KOPT-K1 (cell line): ENCODE results near the gene ASIC3.

Source experiments
- H3K27ac ChIP-seq: fragments of 200-600 bp; sonication (generic); 2 replicates; pipeline ENCODE4 v1.5.1; 2016; ENCODE audit warnings: antibody characterized with exemption, mild to moderate bottlenecking, low read depth, low read length; ENCODE audit not compliant: poor library complexity, severe bottlenecking
- H3K36me3 ChIP-seq: fragments of 200-600 bp; sonication (generic); 2 replicates; pipeline ENCODE4 v1.5.1; 2017; ENCODE audit warnings: antibody characterized with exemption, mild to moderate bottlenecking, low read length, moderate library complexity; ENCODE audit not compliant: insufficient read depth
- H3K9me3 ChIP-seq: fragments of 200-600 bp; sonication (generic); 2 replicates; pipeline ENCODE4 v1.5.1; 2017; ENCODE audit warnings: antibody characterized with exemption, low read length, mild to moderate bottlenecking; ENCODE audit not compliant: insufficient read depth, poor library complexity, severe bottlenecking

ASIC3 gene

DNA sequence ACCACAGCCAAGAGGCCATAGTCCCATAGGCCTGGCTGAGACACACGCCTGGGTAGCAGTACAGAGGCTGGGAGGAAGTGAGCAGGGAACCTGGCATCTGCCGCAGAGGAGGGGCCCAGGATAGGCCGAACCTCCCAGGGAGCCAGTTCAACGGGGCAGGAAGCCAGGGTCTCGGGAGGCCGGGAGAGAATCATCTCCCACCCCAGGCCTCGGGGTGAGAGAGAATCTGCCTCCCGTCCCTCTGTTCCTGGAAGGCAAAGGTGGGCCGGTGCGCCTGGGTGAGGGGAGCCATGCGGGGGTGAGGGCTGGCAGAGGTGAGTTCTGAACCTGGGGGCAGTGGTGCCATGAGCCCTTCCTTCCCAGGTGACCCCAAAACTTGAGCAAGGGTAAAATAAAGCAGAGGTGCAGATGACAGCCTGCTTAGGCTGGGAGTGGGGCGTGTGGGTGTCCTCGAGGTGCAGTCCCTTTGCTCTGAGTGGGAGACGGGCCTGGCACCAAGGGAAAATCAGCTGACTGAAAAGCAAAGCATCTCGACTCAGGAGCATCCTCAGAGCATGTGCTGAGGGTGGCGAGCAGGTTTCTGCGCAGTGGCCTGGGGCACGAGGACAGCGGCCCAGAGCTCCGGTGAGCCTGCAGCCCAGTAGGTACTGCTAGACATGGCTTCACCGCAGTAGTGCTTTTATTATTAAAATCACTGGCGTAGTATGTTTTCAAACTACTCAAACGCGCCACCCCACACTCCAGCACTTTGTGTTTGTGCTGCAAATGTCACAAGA is 53.5 kb downstream of the ASIC3 start:
- H3K9me3 ChIP-seq, result no peaks in the 10 kb centered on the region
- no peaks in the 10 kb centered on the region for H3K36me3 ChIP-seq
- no peak overlapping the region for H3K27ac ChIP-seq
